A549 (cell line): ENCODE measurements around the gene MAFF.

Source experiments
- BCL3 ChIP-seq: fragments of >200 bp; sonication (Bioruptor Twin); formaldehyde crosslinking; IDR thresholded peaks from 3 replicates; pipeline ENCODE4 v1.6.1; 2016
- BHLHE40 ChIP-seq: IDR thresholded peaks from 2 replicates; pipeline ENCODE4 v1.6.1; 2012; ENCODE audit warnings: low read depth, low read length, inconsistent platforms
- CTCF ChIP-seq: fragments of >200 bp; sonication (Bioruptor Twin); formaldehyde crosslinking; IDR thresholded peaks from 3 replicates; pipeline ENCODE4 v1.5.1; 2016
- MYC ChIP-seq: IDR thresholded peaks from 2 replicates; pipeline ENCODE4 v1.6.1; 2012; ENCODE audit warnings: mild to moderate bottlenecking, inconsistent platforms, low read length, improper control_type of control experiment, borderline replicate concordance
- RFX5 ChIP-seq: fragments of 450-650 bp; IDR thresholded peaks from 2 replicates; pipeline ENCODE4 v1.7.1; 2014; ENCODE audit warnings: antibody characterized with exemption, mild to moderate bottlenecking, moderate library complexity
- ZC3H11A ChIP-seq: fragments of 450-650 bp; IDR thresholded peaks from 2 replicates; pipeline ENCODE4 v1.6.1; 2014; ENCODE audit warnings: antibody characterized with exemption, mild to moderate bottlenecking

DNA sequence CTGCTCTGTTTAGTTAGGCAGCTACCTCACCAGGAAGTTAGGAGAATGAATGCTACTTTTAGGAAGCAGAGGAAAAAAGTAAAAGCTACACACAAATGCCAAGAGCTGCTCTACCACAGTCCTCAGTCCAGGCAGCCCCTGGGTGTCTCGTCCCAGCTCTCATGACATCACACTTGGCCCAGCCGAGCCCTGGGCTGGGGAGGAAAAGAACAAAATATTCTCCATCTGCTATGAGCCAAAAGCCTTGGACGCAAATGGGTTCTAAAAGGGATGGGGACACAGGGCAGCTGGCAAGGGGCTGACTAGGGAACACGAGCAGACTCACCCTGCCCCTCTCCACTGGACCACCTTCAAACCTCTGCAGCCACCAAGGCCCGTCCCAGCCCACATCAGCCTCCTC lies 44.9 kb downstream of the MAFF start:
- TF ChIP-seq ZC3H11A (no peak), BCL3 (no peak), CTCF (no peak), MYC (no peak), BHLHE40 (no peak), RFX5 (no peak)
